Sigmoid colon (tissue), 4 donors: ENCODE data around the gene ATXN7L3.

Experiments
- CTCF ChIP-seq, 4 experiments: fragments of 450-650 bp in 3 of 4; fragments of 200-600 bp in 1 of 4; IDR thresholded peaks; one replicate each; pipeline ENCODE4 v1.5.1; 2016 to 2019; ENCODE audit warnings: antibody characterized with exemption in 4 of 4, mild to moderate bottlenecking in 3 of 4, moderate library complexity in 2 of 4
- EP300 ChIP-seq, 4 donors: sonication (generic); formaldehyde crosslinking; IDR thresholded peaks; one replicate each; pipeline ENCODE4 v1.6.1; 2017; ENCODE audit warnings: antibody characterized with exemption in 4 of 4
- POLR2A ChIP-seq, 2 donors: fragments of 450-650 bp; IDR thresholded peaks; one replicate each; pipeline ENCODE4 v1.6.1; 2016; ENCODE audit warnings: antibody characterized with exemption in 2 of 2, mild to moderate bottlenecking in 2 of 2, moderate library complexity in 2 of 2

- TF ChIP-seq CTCF (IDR thresholded peaks at IDR 0.05) (no peak), POLR2A (IDR thresholded peaks at IDR 0.05) (no peak), EP300 (IDR thresholded peaks at IDR 0.05) (no peak)
Observed at GRCh38 chr17:44184212-44184810, 15.4 kb downstream of the ATXN7L3 start.
